Natural killer cell (primary cell): Measurements from ENCODE around the gene BTN1A1. TPM values are rescaled to one million over a fixed set of nuclear protein-coding genes. Genes with fewer than 3 reads are reported as not detected.

Experiments used
- ATAC-seq, 3 donors: fragments of 150-1000 bp in 2 of 3; fragments of 200-7000 bp in 1 of 3; cut with Tn5 transposase; 1 replicate in 1 of 3; 2 replicates in 2 of 3; pipeline ENCODE4 v1.10.0; 2021; ENCODE audit warnings: mild to moderate bottlenecking in 2 of 3, moderate library complexity in 2 of 3
- DNase-seq, 2 donors: peaks; one replicate each; pipeline versions ENCODE4 v3.0.0 to v3.0.0-alpha.2; 2013 to 2021; ENCODE audit warnings: mixed read lengths in 1 of 2
- H3K27ac ChIP-seq: one replicate; pipeline ENCODE4 v1.5.1; 2013; ENCODE audit warnings: mild to moderate bottlenecking, low read length
- H3K27me3 ChIP-seq: one replicate; pipeline ENCODE4 v1.6.1; 2013; ENCODE audit warnings: low read length; ENCODE audit not compliant: control insufficient read depth, insufficient read depth
- H3K36me3 ChIP-seq: one replicate; pipeline ENCODE4 v1.6.1; 2013; ENCODE audit warnings: low read length; ENCODE audit not compliant: control insufficient read depth, insufficient read depth
- H3K4me1 ChIP-seq: one replicate; pipeline ENCODE4 v1.6.1; 2013; ENCODE audit warnings: low read length; ENCODE audit not compliant: control insufficient read depth, insufficient read depth
- H3K4me3 ChIP-seq: one replicate; pipeline ENCODE4 v1.5.1; 2013; ENCODE audit warnings: low read length
- H3K9me3 ChIP-seq: one replicate; pipeline ENCODE4 v1.6.1; 2013; ENCODE audit warnings: low read length; ENCODE audit not compliant: control insufficient read depth, insufficient read depth
- H3K27ac Mint-ChIP-seq, 2 donors: one replicate each; pipeline ENCODE4 v1.8.0; 2022; ENCODE audit warnings: mild to moderate bottlenecking in 2 of 2, mixed read lengths in 2 of 2, moderate library complexity in 1 of 2
- H3K27me3 Mint-ChIP-seq, 2 donors: one replicate each; pipeline ENCODE4 v1.8.0; 2022; ENCODE audit warnings: low read depth in 2 of 2, mixed read lengths in 2 of 2
- H3K36me3 Mint-ChIP-seq: one replicate; pipeline ENCODE4 v1.8.0; 2022; ENCODE audit warnings: mixed read lengths
- H3K4me1 Mint-ChIP-seq, 2 donors: one replicate each; pipeline ENCODE4 v1.8.0; 2022; ENCODE audit warnings: mixed read lengths in 2 of 2
- H3K4me3 Mint-ChIP-seq: one replicate; pipeline ENCODE4 v1.8.0; 2022; ENCODE audit warnings: mild to moderate bottlenecking, moderate library complexity, mixed read lengths
- H3K9me3 Mint-ChIP-seq, 2 donors: one replicate each; pipeline ENCODE4 v1.8.0; 2022; ENCODE audit warnings: mixed read lengths in 2 of 2
- WGBS: methylation state at CpG from one replicate; pipeline ENCODE4 v1.1.7; 2013; ENCODE audit warnings: missing lambda C conversion rate; ENCODE audit not compliant: insufficient coverage; 5-methylcytosine and 5-hydroxymethylcytosine counted together
- intact Hi-C: fragments of 100-400 bp; cut with micrococcal nuclease; formaldehyde crosslinking; loops from one replicate; pipeline ENCODE4 v1.14.2; 2022
- total RNA-seq, 4 donors: library from RNA; stranded (reverse); fragments of 120-200 nt in 1 of 4; gene quantifications; one replicate each; pipeline versions ENCODE4 v1.2.3 to v1.2.4, GENCODE V29; 2013 to 2022
- TF ChIP-seq, protein P1 (sequence below): fragments of 200-600 bp; IDR thresholded peaks from one replicate; pipeline ENCODE4 v1.8.0; 2022; ENCODE audit warnings: antibody characterized with exemption

BTN1A1 gene
- total RNA-seq, 3 donors from 2014 or later (not counting 1 experiment from before 2014, with no cell fraction given), result not detected

- Mint-ChIP-seq H3K27ac (peak overlapping the region; percentile 94 to 99), H3K27me3 (no peaks in the 10 kb centered on the region), H3K4me3 (peak overlapping the region; percentile 99), H3K36me3 (no peaks in the 10 kb centered on the region), H3K4me1 (peaks cover 38 to 39% of the 10 kb centered on the region in 2 donors), H3K9me3 (peaks cover 4% of the 10 kb centered on the region in 2 donors)
- 64% methylated on average over 2 of the region's 2 CpGs for WGBS
- ATAC-seq (peak in 1 of 3 donors; percentile 6), DNase-seq (no peak)
- H3K27ac ChIP-seq, result peak overlapping the region; percentile 99
- H3K36me3 ChIP-seq, result no peaks in the 10 kb centered on the region
- intact Hi-C loops, result loop anchor here (1.0 kb wide), 3 partner anchors 17 to 109 kb away; partner anchors contain the start of genes BTN2A1, BTN3A1 and BTN3A2
- H3K4me3 ChIP-seq, result peak overlapping the region; percentile 67
- no peaks in the 10 kb centered on the region for H3K27me3 ChIP-seq
- TF ChIP-seq, protein P1, sequence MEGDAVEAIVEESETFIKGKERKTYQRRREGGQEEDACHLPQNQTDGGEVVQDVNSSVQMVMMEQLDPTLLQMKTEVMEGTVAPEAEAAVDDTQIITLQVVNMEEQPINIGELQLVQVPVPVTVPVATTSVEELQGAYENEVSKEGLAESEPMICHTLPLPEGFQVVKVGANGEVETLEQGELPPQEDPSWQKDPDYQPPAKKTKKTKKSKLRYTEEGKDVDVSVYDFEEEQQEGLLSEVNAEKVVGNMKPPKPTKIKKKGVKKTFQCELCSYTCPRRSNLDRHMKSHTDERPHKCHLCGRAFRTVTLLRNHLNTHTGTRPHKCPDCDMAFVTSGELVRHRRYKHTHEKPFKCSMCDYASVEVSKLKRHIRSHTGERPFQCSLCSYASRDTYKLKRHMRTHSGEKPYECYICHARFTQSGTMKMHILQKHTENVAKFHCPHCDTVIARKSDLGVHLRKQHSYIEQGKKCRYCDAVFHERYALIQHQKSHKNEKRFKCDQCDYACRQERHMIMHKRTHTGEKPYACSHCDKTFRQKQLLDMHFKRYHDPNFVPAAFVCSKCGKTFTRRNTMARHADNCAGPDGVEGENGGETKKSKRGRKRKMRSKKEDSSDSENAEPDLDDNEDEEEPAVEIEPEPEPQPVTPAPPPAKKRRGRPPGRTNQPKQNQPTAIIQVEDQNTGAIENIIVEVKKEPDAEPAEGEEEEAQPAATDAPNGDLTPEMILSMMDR, result no peak
- peaks cover 40% of the 10 kb centered on the region for H3K4me1 ChIP-seq
- H3K9me3 ChIP-seq, result peaks cover 4% of the 10 kb centered on the region
Measured at GRCh38 chr6:26474439-26474881, 25.6 kb upstream of the BTN1A1 start.

GRCh38 chr6:26475823-26476729 lies 24.0 kb upstream of the BTN1A1 start:
- no peak for DNase-seq
- peaks cover 4% of the 10 kb centered on the region for H3K9me3 ChIP-seq
- TF ChIP-seq, protein P1, result no peak
- Mint-ChIP-seq H3K9me3 (peaks cover 4% of the 10 kb centered on the region in 2 donors), H3K4me3 (peak overlapping the region; percentile 38), H3K27ac (peak overlapping the region; percentile 94 to 99), H3K27me3 (no peaks in the 10 kb centered on the region), H3K36me3 (no peaks in the 10 kb centered on the region), H3K4me1 (peaks cover 38 to 39% of the 10 kb centered on the region in 2 donors)
- no peak for ATAC-seq
- H3K27ac ChIP-seq, result peak overlapping the region; percentile 99
- peaks cover 40% of the 10 kb centered on the region for H3K4me1 ChIP-seq
- H3K4me3 ChIP-seq, result no peak overlapping the region
- 86% methylated on average over 6 of the region's 7 CpGs for WGBS
- intact Hi-C loops, result no loop called here
- no peaks in the 10 kb centered on the region for H3K36me3 ChIP-seq
- H3K27me3 ChIP-seq, result no peaks in the 10 kb centered on the region

DNA sequence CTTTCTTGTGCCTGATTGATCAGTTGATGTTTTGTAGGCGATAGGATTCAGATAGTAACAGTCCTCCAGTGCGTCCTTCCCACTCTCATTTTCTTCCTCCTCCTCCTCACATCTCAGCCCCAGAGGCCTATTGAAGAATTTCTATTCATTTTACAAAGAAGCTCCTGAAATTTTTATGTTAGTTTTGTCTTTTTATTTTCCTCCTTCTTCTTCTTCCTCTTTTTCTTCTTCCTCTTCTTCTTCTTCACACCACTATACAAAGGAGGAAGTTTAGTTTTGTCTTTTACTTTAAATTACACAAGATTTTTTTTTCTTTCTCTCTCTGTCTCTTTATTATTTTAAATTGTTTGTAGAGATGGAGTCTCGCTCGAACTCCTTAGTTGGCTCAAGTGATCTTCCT lies 23.2 kb upstream of the BTN1A1 start:
- no peaks in the 10 kb centered on the region for H3K36me3 ChIP-seq
- TF ChIP-seq, protein P1, result no peak
- DNase-seq (no peak), ATAC-seq (no peak)
- Mint-ChIP-seq H3K9me3 (no peaks in the 10 kb centered on the region), H3K4me3 (peak overlapping the region; percentile 15), H3K27ac (peak overlapping the region; percentile 94 to 99), H3K36me3 (no peaks in the 10 kb centered on the region), H3K27me3 (no peaks in the 10 kb centered on the region), H3K4me1 (peaks cover 30 to 32% of the 10 kb centered on the region in 2 donors)
- H3K4me1 ChIP-seq, result peaks cover 40% of the 10 kb centered on the region
- no peak overlapping the region for H3K4me3 ChIP-seq
- 92% methylated on average over 3 of the region's 4 CpGs for WGBS
- peaks cover 3% of the 10 kb centered on the region for H3K9me3 ChIP-seq
- intact Hi-C loops, result no loop called here
- peak overlapping the region; percentile 99 for H3K27ac ChIP-seq
- H3K27me3 ChIP-seq, result no peaks in the 10 kb centered on the region
